Measurements from ENCODE around the gene CFL2. TPM values are rescaled to one million over a fixed set of nuclear protein-coding genes. Genes with fewer than 3 reads are reported as not detected.

The CFL2 gene
- total and polyA plus RNA-seq, 2 of the 13 experiments (the other 11 are each of a cell fraction or from before 2014, with no cell fraction given): 114 to 158 TPM

DNA sequence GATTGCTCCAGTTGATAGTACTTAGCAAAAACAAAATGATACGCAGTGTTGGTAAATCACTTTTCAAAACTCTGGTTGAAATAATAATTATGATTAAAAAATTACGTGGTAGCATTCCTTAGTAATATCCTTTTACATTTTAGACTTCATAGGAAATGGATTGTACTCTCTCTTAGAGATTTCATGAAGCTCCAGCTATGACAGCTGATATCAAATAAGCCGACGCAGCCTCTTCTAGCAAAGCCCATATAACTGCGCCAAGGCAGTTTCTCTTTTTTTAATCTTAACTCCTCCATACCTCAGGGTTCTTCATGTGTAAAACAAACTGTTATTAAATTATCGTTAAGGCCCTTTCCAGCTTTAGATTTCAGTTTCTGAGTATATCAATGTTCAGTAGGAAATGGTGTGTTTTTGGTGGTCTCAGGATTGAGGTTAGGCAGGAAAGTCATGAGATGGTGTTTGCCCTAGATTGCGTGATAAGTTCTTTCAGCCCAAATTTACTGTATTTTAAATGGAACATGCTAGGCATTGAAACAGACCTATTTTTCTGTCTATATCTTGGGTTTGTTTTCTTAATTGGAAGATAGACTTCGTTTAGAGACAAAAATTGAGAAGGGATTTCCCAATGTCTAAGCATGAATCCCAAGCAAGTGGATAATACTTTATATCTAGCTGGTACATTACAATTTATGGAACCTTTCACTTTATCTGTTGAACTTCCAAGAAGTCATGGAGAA lies 902 bp upstream of the CFL2 start (continued):
- TF ChIP-seq, protein P1, sequence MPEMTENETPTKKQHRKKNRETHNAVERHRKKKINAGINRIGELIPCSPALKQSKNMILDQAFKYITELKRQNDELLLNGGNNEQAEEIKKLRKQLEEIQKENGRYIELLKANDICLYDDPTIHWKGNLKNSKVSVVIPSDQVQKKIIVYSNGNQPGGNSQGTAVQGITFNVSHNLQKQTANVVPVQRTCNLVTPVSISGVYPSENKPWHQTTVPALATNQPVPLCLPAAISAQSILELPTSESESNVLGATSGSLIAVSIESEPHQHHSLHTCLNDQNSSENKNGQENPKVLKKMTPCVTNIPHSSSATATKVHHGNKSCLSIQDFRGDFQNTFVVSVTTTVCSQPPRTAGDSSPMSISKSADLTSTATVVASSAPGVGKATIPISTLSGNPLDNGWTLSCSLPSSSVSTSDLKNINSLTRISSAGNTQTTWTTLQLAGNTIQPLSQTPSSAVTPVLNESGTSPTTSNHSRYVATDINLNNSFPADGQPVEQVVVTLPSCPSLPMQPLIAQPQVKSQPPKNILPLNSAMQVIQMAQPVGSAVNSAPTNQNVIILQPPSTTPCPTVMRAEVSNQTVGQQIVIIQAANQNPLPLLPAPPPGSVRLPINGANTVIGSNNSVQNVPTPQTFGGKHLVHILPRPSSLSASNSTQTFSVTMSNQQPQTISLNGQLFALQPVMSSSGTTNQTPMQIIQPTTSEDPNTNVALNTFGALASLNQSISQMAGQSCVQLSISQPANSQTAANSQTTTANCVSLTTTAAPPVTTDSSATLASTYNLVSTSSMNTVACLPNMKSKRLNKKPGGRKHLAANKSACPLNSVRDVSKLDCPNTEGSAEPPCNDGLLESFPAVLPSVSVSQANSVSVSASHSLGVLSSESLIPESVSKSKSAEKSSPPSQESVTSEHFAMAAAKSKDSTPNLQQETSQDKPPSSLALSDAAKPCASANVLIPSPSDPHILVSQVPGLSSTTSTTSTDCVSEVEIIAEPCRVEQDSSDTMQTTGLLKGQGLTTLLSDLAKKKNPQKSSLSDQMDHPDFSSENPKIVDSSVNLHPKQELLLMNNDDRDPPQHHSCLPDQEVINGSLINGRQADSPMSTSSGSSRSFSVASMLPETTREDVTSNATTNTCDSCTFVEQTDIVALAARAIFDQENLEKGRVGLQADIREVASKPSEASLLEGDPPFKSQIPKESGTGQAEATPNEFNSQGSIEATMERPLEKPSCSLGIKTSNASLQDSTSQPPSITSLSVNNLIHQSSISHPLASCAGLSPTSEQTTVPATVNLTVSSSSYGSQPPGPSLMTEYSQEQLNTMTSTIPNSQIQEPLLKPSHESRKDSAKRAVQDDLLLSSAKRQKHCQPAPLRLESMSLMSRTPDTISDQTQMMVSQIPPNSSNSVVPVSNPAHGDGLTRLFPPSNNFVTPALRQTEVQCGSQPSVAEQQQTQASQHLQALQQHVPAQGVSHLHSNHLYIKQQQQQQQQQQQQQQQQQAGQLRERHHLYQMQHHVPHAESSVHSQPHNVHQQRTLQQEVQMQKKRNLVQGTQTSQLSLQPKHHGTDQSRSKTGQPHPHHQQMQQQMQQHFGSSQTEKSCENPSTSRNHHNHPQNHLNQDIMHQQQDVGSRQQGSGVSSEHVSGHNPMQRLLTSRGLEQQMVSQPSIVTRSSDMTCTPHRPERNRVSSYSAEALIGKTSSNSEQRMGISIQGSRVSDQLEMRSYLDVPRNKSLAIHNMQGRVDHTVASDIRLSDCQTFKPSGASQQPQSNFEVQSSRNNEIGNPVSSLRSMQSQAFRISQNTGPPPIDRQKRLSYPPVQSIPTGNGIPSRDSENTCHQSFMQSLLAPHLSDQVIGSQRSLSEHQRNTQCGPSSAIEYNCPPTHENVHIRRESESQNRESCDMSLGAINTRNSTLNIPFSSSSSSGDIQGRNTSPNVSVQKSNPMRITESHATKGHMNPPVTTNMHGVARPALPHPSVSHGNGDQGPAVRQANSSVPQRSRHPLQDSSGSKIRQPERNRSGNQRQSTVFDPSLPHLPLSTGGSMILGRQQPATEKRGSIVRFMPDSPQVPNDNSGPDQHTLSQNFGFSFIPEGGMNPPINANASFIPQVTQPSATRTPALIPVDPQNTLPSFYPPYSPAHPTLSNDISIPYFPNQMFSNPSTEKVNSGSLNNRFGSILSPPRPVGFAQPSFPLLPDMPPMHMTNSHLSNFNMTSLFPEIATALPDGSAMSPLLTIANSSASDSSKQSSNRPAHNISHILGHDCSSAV (CRISPR knock-in tag; IDR thresholded peaks at IDR 0.05; ENCODE audit: borderline replicate concordance): 0 out of 2 replicates have a peak, but pooled peaks have one; percentile 40

Measured in HepG2 (cell line).